Adrenal gland (tissue), 5 donors: ENCODE data around the gene CACNA1C.

Source experiments
- POLR2A ChIP-seq, 2 donors: fragments of 450-650 bp; IDR thresholded peaks; one replicate each; pipeline ENCODE4 v1.6.1; 2017; ENCODE audit warnings: antibody characterized with exemption in 2 of 2, mild to moderate bottlenecking in 2 of 2, moderate library complexity in 1 of 2
- TF ChIP-seq, protein P1 (sequence below), 6 experiments: fragments of 450-650 bp in 4 of 6; fragments of 200-600 bp in 2 of 6; sonication (generic) in 1 of 6; IDR thresholded peaks; 1 replicate in 5 of 6; 2 replicates in 1 of 6; pipeline versions ENCODE4 v1.5.1 to v1.8.0; 2016 to 2021; ENCODE audit warnings: antibody characterized with exemption in 6 of 6, mild to moderate bottlenecking in 2 of 6, moderate library complexity in 1 of 6
- donor health status: DM: no; HTN: no; CAD: no.

- TF ChIP-seq, protein P1, sequence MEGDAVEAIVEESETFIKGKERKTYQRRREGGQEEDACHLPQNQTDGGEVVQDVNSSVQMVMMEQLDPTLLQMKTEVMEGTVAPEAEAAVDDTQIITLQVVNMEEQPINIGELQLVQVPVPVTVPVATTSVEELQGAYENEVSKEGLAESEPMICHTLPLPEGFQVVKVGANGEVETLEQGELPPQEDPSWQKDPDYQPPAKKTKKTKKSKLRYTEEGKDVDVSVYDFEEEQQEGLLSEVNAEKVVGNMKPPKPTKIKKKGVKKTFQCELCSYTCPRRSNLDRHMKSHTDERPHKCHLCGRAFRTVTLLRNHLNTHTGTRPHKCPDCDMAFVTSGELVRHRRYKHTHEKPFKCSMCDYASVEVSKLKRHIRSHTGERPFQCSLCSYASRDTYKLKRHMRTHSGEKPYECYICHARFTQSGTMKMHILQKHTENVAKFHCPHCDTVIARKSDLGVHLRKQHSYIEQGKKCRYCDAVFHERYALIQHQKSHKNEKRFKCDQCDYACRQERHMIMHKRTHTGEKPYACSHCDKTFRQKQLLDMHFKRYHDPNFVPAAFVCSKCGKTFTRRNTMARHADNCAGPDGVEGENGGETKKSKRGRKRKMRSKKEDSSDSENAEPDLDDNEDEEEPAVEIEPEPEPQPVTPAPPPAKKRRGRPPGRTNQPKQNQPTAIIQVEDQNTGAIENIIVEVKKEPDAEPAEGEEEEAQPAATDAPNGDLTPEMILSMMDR (IDR thresholded peaks at IDR 0.05), result no peak
- TF ChIP-seq POLR2A (IDR thresholded peaks at IDR 0.05), result no peak
These were observed 391.0 kb downstream of the CACNA1C start for GRCh38 chr12:2443776-2444175.
